Fibroblast of skin of right quadriceps (primary cell): Measurements from ENCODE around the gene CTNNA2.

Experiments
- DNase-seq: peaks from one replicate; pipeline ENCODE4 v3.0.0-alpha.2; 2013

CTNNA2 gene

DNA sequence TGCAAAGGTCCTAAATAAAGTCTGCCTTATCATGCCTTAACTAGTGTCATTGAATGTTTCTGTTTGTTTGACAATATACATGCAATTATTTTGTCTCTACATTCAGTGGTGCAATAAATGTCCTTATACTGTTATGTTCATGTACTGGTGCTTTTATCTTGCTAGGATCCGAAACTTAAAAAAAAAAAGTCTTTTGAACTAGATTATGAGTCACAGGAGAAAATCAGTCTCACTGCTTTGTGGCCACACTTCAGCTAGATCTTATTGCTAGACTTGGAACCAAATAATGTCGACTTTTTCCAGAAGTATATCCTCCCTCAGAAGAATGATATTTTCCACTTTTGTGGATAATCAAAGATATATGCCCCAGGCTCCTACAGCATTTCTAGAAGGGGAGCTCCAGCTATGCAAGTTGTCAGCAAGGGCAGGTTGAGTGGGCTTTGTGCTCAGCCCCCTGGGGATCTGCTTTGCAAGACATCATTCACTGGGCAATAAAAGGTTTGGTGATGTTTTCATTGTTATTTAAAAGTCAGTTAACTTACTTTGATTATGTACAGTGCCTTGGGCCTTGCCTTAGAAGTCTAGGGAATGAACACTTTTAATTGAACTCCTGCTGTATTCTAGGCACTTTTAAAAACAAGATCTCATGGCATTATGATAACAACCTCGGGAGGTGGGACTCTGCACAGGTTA lies 948.8 kb downstream of the CTNNA2 start:
- no peak for DNase-seq

DNA sequence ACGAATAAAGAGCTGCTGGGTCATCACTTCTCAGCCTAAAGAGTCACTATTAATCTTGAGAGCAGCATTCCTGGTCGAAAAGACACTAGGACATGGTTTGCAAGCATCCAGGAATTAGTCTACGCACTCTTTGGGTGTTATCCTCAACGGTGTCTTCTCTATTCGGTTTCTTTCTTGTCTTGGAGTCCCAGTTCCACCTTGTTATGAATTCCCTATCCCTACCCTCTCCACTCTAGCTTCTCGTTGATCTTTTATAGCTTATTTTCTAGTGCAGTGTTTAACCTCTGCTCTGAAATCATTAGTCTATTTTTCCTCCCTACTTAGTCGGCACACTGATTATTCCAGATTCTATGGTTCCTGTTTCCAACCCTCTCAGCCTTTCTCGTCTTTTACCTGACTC lies 949.8 kb downstream of the CTNNA2 start:
- DNase-seq = no peak

DNA sequence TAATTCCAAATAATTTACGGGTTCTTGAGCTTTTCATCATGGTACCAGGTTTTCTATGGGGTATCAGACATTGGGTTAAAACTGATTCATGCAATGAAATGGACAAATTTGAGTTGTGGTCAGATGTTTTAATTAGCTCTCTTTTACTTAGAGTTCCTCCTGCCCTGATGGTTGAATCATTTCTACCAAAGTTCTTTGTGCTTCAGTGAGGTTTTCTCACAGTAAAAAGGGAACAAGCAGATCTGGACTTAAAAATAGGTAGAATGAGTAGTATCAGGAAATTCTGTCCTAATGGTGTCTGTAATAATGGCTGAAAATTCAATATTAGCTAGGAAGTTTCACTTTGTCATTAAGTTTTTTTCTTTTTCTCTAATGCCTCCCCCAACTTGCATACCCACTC lies 951.4 kb downstream of the CTNNA2 start:
- no peak for DNase-seq

DNA sequence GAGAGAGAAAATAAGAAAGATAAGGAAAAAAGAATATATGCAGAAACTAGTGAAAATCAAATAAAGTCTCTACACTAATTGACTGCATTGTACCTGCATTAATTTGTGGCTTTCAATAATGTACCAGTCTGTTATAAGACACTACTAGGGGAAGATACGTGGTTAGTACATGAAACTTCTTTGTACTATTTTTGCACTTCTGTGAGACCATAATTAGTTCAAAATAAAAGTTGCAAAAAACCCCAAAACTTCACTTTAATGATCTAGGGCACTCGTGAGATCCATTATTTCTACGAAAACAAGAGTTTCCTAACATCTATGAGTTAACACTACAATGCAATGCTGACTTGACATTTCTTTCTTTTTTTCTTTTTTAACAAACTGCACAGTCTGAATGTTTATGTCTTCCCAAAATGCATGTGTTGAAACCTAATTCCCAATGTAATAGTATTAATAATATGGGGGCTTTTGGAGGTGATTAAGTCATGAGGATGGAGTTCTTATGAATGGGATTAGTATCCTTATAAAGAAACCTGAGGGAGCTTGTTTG lies 954.5 kb downstream of the CTNNA2 start:
- DNase-seq = no peak

DNA sequence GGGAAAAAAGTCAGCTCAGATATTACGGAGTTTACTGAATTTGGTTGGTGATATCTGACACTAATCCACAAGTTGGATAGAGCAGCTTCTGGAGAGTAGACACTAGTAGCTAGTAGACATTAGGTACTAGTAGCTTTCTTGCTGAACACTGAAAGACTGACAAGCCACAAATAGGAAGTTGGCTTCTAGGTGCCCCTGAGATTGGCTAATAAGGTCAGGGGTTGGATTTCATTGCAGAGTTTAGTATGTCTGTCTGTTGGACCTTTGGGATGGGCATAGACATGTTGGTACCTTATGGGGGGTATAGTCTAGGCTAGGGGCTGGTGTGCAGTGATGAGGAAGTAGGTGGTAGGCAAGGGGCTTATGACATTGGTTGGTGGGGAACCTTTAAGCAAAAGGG lies 956.6 kb downstream of the CTNNA2 start:
- DNase-seq = no peak

DNA sequence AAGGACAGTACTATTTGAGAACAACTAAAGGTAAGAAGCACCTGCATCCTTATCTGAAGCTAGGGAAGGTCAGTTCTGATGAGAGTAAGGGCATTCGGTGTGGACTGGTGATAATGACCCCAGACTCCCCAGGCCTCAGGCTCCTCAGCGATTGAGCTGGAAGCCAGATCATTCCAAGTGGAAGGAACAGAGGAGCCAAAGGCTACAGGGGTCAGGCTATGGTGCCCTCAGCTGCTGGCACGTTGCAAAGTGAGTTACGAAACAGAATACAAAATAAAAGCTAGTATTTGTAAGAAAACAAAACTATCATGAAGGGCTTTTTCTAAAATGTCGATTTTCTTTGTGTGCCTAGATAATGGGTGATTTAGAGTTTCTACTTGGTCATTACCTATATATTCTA lies 960.2 kb downstream of the CTNNA2 start:
- DNase-seq = no peak

DNA sequence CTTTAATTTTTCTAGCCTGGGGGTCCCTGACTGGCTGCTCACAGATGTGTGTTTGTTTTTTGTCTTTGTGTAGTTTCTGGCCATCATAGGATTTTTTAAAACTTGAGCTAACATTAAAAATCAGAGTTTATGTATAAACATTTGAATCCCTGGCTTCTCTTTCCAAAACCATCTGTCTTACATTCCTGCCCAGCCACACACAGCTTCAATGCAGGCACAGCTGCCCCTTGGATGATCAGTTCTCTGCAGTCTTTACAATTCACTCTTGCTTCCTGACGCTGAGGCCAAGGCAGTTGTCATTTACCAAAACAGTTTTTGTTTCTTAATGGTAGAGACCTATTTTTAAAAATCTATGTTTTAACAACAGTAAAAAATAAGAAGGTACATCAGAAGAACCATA lies 960.9 kb downstream of the CTNNA2 start:
- no peak for DNase-seq

DNA sequence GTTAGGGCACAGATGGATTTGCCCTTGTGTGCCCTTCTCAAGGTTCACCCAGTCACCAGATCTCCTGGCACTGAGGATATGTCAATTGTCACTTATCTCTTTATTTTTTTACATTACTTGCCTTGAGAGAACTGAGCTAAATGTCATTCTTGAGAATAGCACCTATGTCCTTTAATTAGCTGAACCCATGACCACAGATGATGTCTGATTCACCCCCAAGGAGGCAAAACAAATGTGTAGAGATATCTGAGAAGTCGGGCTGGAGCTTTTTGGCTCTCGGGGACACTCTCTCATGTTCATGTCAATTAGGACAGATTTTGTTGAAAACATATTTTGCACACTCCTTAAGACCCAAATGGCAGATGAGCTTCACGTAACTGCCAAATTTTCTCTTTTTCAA lies 963.1 kb downstream of the CTNNA2 start:
- no peak for DNase-seq

DNA sequence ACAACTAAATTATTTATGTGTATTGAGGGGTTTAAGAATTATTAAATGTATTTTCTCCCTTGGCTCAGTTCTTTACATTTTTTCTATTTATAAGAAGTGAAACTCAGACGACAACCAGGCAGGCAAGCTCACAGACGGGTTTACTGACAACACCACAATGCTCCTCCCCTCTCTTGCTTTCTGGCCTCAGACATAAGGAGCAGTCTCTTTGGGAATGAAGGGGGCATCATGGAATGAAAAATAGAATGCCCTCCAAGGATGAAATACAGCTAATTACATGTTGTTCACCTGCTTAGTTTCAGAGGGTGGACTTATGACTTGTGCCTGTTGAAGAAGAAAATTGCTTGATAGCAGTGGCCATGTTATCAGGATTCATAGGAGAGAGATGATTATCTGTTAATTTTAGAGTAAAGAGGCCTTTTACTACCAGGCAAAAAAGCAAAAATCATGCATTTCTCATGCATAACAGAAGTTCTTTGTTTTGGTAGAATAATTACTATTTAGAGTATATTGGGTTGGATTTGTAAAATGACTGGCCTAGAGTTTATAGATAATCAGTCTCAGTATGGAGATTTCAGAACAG lies 963.8 kb downstream of the CTNNA2 start:
- no peak for DNase-seq

DNA sequence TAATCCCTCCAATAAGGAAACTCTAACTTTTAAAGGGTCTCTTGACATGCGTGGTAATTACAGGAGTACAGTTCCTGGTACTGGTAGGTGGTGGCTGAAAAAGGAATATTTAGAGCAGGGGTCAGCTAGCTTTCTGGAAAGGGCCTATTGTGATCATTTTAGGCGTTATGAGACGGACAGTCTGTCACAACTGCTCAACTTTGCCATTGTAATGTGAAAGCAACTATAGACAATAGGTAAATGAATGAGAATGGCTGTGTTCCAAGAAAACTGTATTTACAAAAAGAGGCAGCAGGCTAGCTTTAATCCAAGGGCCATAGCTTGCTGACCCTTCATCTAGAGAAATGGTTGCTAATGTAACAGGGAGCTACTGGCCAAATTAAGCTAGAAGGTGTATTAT lies 969.4 kb downstream of the CTNNA2 start:
- DNase-seq = no peak

DNA sequence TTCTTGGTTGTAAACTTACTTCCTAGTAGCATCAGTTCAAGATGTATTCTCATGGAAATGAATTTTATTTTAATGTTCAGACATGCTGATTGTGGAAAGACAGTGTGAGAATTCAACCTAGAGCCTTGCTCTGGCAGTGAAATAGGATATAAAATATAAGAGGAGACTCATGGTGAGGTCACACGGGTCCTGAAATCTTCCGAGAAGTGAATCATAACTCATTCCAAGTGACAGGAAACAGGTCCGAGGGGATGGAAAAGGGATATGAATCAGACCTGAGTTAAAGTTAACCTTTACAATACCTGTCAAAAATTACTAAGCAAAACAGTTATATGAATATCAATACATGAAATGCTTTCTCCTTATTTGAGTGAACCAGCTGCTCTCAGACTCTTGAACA lies 976.9 kb downstream of the CTNNA2 start:
- DNase-seq = peak; percentile 75

DNA sequence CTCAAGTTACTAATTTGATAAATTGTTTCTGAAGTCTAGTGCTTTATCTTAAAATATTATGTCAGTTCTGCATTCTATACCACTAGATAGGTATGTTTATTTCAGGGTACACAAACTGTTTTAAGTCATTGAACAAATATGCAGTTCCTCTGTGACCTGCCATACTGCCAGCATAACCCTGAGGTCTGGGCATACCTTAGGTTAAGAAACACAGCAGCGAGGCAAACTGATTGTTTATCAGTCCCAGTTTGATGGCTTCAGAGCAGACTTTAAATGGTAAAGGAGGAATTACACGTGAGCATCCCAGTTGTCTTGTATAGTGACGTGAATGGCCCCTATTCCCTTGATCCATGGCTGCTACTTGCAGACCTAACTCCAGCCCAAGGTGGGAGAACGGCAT lies 978.1 kb downstream of the CTNNA2 start:
- DNase-seq = no peak

DNA sequence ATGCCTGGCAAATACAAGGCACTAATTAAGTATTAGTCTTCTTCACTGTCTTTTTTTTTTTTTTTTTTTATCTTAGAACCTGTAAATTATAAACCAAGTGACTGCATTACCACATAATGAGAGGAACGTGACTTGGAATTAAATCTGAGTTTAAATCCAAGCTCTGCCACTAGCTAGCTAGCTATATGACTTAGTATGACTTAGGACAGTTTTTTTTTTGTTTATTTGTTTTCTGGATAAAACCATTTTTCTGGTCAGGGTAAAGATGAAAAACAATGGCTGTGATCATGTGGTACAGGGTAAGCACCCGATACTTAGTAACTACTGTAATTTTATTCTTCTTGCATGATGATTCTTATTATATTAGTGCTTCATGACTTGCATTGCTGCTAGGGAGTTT lies 983.5 kb downstream of the CTNNA2 start:
- DNase-seq = peak; percentile 3

DNA sequence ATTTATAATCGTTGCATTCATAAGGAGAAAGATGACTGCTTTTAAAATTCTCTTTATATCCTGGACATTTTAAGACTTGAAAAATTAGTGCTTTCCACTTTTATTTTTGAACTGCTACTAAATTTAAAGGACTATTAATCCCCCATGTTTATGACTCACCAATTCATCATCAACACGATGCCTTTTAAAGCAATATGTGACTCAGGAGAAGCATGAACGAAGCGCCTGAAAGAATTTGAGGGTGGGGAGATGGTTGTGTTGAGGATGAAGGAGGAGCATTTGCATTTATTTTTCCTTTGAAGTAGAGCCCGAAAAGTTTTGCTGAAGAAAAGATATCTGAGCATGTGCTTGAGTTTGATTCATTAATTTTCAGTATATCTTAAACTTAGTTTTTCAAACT lies 983.9 kb downstream of the CTNNA2 start:
- DNase-seq = peak; percentile 90

DNA sequence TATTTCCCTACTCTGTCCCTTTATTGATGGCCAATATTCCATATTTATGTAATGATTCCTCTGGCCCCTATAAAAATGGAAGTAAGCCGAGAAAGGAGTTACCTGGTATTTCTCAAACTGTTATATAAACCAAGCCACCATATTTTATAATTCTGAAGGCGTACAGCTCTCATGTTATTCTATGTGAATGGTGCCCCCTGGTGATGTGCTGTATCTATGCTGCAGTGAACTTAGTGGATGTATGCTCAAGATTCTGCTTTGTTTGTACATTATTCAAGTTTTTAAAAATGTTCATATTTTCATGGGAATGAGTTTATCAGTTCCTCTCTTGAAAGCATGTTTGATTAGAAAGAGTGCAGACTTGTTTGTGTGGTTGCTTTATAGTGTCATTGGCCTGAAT lies 986.2 kb downstream of the CTNNA2 start:
- peak; percentile 59 for DNase-seq

DNA sequence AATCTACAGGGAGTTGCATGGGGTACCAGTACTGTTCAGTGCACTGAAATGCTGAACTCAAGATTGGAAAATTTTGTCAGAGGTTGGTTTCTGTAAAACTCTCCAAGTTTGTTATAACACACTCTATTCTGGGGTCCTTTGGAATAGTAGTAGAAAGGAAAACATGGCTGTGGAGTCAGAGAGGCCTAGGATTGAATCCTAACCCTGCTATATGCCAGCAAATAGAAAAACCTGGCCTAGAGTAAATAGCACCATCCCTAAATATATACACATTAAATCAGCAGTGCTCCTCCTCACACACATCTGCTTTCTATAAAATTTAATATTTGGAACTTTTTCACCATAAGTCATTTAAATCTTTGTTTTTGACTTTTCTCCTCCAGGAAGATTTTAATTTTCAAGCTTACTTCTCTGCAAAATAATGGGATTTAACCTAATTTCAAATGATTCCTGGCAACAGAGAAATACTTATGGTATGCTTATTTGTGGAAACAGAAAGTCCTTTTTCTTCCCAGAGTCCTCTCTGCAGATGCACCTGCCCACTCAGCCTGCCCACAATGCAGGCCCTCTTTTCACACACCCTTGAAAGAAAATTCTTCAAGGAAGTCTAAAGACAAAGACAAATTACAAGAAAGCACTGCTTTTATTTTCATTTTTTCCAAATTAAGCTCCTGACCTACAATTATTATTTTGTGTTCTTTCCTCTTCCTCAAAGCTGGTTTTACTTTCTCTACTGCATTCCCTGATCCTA lies 989.2 kb downstream of the CTNNA2 start:
- DNase-seq = no peak

DNA sequence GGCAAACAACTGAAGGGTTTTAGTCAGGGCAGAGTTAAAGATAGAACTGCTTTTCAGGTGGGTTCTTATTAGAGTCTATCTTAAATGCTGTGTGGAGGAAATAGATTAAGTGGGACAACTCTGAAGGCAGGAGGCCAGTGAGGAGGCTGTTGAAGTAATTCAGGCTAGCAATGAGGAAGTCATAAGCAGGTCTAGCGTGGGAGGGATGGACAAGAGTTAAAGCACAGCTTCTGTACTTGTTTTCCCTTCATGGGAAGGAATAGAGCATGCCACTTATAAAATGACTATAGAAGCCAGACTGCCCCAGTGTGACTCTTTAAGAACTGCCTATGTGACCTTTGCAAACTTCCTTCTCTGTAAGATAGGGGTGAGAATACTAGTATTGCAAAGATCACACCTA lies 993.7 kb downstream of the CTNNA2 start:
- no peak for DNase-seq

DNA sequence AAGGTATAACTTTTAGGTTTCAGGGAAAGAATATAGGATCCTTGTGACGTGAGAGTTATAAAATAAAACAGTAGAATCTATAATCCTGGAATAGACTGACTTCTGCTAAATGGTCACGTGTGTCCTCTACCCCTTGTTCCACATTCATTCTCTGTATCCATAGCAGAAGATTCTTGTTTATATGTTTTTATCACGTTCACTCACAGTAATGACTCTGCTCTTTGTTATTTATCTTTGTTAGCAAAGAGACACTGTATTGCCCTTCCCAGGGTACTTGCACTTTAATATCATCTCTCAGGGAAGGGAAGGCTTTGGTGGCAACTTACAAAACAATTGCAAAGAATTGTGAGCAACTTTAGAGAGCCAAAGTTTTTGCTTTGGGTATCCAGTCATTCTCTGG lies 997.9 kb downstream of the CTNNA2 start:
- DNase-seq = no peak

DNA sequence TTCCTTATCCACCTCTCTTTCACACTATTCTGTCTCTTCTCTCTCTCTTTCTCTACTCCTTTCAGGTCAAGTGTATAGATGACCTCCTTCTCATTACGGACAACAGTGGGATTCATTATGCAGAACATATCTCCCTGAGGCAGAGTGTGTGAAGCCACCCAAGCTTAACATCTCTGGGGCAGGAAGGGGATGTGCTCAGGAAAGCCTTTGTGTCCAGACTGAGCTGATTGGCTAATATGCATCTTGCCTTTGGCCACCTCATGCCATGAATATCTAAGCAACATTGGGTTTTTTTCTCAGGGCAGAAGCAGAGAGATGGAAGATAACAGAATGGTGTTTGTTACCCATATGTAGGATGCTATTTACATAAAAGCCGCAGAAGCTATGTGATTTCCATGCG lies 1003.1 kb downstream of the CTNNA2 start:
- no peak for DNase-seq

DNA sequence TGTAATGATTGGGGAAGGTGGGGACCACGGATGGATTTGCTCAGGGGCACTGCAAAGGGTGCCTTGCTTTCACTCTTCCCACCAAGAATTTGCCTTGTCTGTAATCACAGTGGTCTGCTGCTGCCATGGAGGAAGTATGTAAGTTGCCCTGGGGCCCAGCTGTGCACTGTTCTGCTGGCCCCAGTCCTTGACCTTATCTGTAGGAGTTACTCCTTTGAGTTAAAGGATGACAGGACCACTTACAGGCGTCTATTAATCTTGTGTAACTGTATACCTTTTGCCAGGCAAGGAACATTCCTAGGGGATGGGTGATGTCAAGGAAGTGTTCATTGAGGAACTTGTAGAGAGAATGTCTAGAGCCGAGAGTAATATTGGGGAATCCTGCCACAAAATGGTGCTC lies 1004.5 kb downstream of the CTNNA2 start:
- no peak for DNase-seq

DNA sequence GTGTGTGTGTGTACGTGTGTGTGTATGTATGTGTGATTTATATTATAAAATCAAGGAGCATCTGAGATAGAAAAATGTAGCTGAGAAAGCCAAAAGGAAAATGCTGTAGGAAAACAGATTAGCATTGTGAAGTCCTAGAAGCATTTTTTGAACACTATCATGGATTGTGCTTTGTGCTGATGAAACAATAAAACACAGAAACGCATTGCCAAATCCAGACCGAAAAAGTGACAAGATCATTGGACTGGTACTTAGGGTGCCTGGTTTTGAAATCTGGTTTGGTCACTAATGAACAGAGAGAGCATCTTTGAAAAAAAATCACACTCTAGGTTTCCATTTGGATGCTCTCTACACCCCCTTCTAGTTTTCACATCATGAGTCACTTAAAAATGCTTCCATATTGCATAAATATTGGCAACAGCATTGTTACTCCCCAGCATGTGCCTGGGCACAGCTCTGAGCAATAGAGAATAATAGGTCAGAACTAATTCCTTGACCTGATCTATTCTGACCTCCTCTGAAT lies 1006.3 kb downstream of the CTNNA2 start:
- no peak for DNase-seq

DNA sequence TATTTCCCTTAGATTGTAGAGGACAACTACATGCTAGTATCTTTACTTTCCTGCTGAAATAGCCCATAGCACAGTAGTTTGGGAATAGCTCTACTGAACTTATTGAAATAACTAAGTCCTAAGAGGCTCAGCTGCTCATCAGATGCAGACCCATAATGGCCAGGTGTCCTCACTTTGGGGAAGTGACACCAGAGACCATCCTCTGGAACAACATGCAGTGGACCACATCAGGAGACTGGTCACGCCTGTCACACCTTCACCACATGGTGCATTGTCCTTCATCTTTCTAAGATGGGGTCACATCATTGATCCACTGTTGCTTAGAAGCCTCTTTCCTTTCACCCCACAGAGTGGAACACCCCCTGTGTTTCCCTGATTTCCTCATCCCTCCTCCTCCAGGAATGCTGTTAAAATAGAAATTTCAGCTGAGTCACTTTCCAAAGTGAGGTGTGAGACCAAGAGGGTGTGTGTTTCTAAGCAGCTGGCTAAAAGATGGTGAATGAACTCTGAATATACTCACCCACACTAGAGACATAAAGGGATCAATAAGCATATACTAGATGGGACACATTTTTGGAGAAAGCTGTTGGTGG lies 1006.9 kb downstream of the CTNNA2 start:
- peak; percentile 14 for DNase-seq

DNA sequence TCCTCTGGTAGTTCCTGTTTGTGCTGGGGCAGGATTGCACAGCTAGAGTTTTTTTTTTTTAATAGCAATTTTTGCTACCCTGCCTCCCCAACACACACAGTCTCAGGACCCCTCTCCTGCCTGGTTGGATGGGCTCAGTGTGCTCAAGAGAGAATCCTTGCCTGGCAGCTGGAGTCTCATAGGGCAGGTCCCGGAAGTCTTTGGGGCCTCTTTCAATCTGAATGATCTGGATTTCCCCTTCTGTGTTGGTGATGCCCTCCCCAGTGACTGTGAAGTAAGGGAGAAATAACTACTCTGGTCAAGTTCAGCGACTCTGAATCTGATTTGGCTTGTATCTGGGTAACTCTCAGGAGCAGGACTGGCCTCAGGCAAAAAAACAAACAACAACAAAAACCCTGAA lies 1012.3 kb downstream of the CTNNA2 start:
- no peak for DNase-seq

DNA sequence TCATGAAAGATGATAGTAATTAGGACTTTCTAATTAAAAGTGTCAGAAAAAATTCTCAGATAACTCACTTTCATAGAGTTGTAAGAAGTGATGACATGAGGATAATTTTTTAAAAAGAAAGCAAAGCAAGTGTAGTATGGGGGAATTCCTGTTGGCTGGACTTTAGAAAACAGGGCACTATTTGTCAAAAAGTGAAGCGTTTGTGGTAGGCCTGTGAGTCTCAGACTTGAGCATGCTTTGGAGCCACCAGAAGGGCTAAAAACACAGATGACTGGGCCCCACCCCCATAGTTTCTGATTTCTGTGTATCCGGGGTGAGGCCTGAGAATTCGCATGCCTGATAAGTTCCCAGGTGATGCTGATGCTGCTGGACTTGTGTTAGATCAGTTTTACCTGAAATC lies 1014.3 kb downstream of the CTNNA2 start:
- no peak for DNase-seq
